Stimulated activated naive CD8-positive, alpha-beta T cell treated with anti-CD3 and anti-CD28 coated beads, Interleukin-15, amount 100 ng/mL, for 72 hours (primary cell): ENCODE measurements around the gene CORO2B.
"Not testable (repeated sequence)": the region's sequence is repeated elsewhere in the genome, so short reads cannot be mapped to it uniquely, and the experiment has no call there.

Source experiments
- ATAC-seq: fragments of 150-1000 bp; cut with Tn5 transposase; 2 replicates; pipeline ENCODE4 v1.10.0; 2021; ENCODE audit warnings: mild to moderate bottlenecking, moderate library complexity
- DNase-seq, 2 donors: peaks; one replicate each; pipeline ENCODE4 v3.0.0; 2021 to 2022
- H3K27ac Mint-ChIP-seq, 2 donors: one replicate each; pipeline ENCODE4 v1.8.0; 2022; ENCODE audit warnings: mild to moderate bottlenecking in 2 of 2, mixed read lengths in 2 of 2, moderate library complexity in 2 of 2
- H3K27me3 Mint-ChIP-seq: one replicate; pipeline ENCODE4 v1.8.0; 2022; ENCODE audit warnings: mixed read lengths
- H3K4me1 Mint-ChIP-seq: one replicate; pipeline ENCODE4 v1.8.0; 2022; ENCODE audit warnings: mild to moderate bottlenecking, mixed read lengths
- H3K4me3 Mint-ChIP-seq, 2 donors: one replicate each; pipeline ENCODE4 v1.8.0; 2022; ENCODE audit warnings: mild to moderate bottlenecking in 2 of 2, mixed read lengths in 2 of 2, moderate library complexity in 1 of 2
- H3K9me3 Mint-ChIP-seq, 2 donors: one replicate each; pipeline ENCODE4 v1.8.0; 2022; ENCODE audit warnings: mixed read lengths in 2 of 2

CORO2B gene

DNA sequence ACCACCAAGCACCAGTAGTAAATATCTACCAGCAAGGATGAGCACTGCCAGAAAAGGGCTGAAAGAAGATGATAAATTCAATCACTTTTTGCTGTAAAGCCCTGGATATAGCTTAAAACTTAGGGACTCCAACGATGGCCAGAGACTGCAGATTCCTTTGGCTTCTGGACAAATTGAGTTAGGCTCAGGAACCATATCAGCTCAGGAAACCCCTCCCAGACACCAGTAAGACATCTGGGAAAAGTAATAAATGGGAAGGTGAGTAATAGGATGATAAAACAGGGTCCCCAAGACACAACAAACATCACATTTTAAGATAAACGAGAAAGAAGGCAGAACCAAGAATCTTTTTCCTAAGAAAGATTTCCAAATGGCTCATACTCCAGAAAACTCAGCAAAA is 176.9 kb downstream of the CORO2B start:
- ATAC-seq, result no peak
- H3K27ac Mint-ChIP-seq, result no peak overlapping the region
- peaks cover 6% of the 10 kb centered on the region for H3K4me1 Mint-ChIP-seq
- no peaks in the 10 kb centered on the region for H3K9me3 Mint-ChIP-seq
- no peak for DNase-seq
- H3K27me3 Mint-ChIP-seq, result peaks cover 26% of the 10 kb centered on the region
- no peak overlapping the region for H3K4me3 Mint-ChIP-seq

DNA sequence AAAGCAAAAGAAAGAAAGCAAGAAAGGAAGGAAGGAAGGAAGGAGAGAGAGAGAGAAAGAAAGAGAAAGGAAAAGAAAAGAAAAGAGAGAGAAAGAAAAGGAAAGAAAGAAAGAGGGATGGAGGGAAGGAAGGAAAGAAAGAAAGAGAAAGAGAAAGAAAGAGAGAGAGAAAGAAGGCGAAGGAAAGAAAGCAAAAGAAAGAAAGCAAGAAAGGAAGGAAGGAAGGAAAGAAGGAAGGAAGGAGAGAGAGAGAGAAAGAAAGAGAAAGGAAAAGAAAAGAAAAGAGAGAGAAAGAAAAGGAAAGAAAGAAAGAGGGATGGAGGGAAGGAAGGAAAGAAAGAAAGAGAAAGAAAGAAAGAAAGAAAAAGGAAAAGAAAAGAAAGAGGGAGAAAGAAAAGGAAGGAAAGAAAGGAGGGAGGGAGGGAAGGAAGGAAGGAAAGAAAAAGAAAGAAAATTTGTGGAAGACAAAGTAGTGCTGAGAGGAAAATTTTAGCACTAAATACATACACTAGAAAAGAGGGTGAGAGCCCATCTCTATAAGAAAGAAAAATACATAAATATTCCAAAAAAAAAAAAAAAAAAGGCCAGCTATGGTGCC is 181.3 kb downstream of the CORO2B start:
- H3K27ac Mint-ChIP-seq, H3K4me1 Mint-ChIP-seq, H3K4me3 Mint-ChIP-seq, H3K9me3 Mint-ChIP-seq, ATAC-seq, DNase-seq: not testable (repeated sequence)
- peaks cover 46% of the 10 kb centered on the region for H3K27me3 Mint-ChIP-seq

DNA sequence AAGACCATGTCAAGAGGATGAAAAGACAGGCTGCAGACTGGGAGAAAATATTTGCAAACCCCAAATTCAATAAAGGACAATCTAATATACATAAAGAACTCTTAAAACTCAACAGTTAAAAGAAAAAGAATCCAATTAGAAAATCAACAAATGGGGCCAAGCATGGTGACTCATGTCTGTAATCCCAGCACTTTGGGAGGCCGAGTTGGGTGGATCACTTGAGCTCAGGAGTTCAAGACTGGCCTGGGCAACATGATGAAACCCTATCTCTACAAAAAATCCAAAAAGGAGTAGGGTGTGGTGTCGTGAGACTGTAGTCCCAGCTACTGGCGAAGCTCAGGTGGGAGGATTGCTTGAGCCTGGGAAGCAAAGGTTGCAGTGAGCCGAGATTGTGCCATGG is 184.3 kb downstream of the CORO2B start:
- Mint-ChIP-seq H3K4me1 (no peaks in the 10 kb centered on the region), H3K4me3 (no peak overlapping the region), H3K9me3 (no peaks in the 10 kb centered on the region), H3K27ac (no peak overlapping the region), H3K27me3 (peaks cover 33% of the 10 kb centered on the region)
- DNase-seq, result no peak
- ATAC-seq, result no peak

GRCh38 chr15:68764090-68764489 is 185.3 kb downstream of the CORO2B start:
- no peaks in the 10 kb centered on the region for H3K9me3 Mint-ChIP-seq
- H3K4me1 Mint-ChIP-seq, result no peaks in the 10 kb centered on the region
- H3K27ac Mint-ChIP-seq, result no peak overlapping the region
- ATAC-seq, result no peak
- H3K27me3 Mint-ChIP-seq, result peaks cover 33% of the 10 kb centered on the region
- no peak for DNase-seq
- no peak overlapping the region for H3K4me3 Mint-ChIP-seq

- Mint-ChIP-seq H3K27me3 (peaks cover 20% of the 10 kb centered on the region), H3K9me3 (no peaks in the 10 kb centered on the region), H3K27ac (no peak overlapping the region), H3K4me3 (no peak overlapping the region), H3K4me1 (no peaks in the 10 kb centered on the region)
- no peak for DNase-seq
- no peak for ATAC-seq
These were observed 187.0 kb downstream of the CORO2B start for GRCh38 chr15:68765602-68766368.

GRCh38 chr15:68767833-68768232 is 189.0 kb downstream of the CORO2B start:
- DNase-seq (no peak), ATAC-seq (no peak)
- no peak overlapping the region for H3K27ac Mint-ChIP-seq
- H3K9me3 Mint-ChIP-seq, result no peaks in the 10 kb centered on the region
- no peak overlapping the region for H3K4me3 Mint-ChIP-seq
- peaks cover 10% of the 10 kb centered on the region for H3K27me3 Mint-ChIP-seq
- H3K4me1 Mint-ChIP-seq, result no peaks in the 10 kb centered on the region

- ATAC-seq (no peak), DNase-seq (no peak)
- Mint-ChIP-seq H3K4me1 (no peaks in the 10 kb centered on the region), H3K9me3 (no peaks in the 10 kb centered on the region), H3K4me3 (no peak overlapping the region), H3K27ac (no peak overlapping the region), H3K27me3 (peaks cover 10% of the 10 kb centered on the region)
These were observed 189.5 kb downstream of the CORO2B start for GRCh38 chr15:68768321-68768720.

DNA sequence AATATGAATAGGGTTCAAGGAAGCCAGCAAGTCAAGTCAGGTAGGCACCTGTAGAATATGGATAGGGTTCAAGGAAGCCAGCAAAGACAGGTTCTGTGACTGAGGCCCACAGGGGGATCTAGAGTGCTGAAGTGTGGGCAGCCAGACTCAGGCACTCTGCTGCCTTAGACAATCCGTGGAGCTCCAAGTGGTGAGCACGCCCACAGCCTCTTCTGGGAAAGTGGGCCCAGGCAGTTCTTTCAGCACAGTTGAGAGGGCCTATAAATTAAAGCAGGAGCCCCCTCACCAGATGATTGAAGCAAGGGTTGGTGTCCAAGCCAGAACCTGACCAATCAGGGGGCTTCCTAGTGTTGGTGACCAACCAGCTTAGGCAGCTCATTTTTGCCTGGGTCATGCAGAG is 190.9 kb downstream of the CORO2B start:
- Mint-ChIP-seq H3K27ac (no peak overlapping the region), H3K4me3 (no peak overlapping the region), H3K4me1 (no peaks in the 10 kb centered on the region), H3K27me3 (peaks cover 4% of the 10 kb centered on the region), H3K9me3 (peaks cover 5 to 8% of the 10 kb centered on the region in 2 donors)
- ATAC-seq, result no peak
- DNase-seq, result no peak

DNA sequence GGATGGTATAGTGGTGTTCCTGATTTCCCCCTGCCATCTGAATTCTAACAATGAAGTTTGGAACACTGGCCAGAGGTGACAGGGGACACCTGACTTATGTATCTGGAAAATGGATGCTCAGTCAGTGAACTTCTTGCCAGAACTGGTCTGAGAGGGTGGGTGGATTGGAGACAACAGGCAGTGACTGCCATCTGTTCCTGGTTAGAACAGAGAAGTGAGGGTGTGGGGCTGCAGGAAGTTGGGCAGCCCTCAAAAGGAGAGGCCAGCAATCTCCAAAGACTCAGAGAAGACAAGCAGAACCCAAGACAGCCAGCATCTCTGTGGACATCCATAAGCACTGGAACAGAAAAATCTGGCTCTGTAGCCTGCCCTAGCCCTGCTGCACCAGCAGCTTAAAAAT is 191.4 kb downstream of the CORO2B start:
- DNase-seq (no peak), ATAC-seq (no peak)
- Mint-ChIP-seq H3K27ac (no peak overlapping the region), H3K4me3 (no peak overlapping the region), H3K4me1 (no peaks in the 10 kb centered on the region), H3K27me3 (no peaks in the 10 kb centered on the region), H3K9me3 (peaks cover 5 to 8% of the 10 kb centered on the region in 2 donors)

GRCh38 chr15:68773036-68773435 is 194.2 kb downstream of the CORO2B start:
- DNase-seq (no peak), ATAC-seq (no peak)
- Mint-ChIP-seq H3K27me3 (no peaks in the 10 kb centered on the region), H3K9me3 (peaks cover 5 to 8% of the 10 kb centered on the region in 2 donors), H3K27ac (no peak overlapping the region), H3K4me3 (no peak overlapping the region), H3K4me1 (no peaks in the 10 kb centered on the region)

- Mint-ChIP-seq H3K27ac (peak overlapping the region in 1 of 2 donors; percentile 82), H3K4me1 (no peaks in the 10 kb centered on the region), H3K27me3 (no peaks in the 10 kb centered on the region), H3K9me3 (peaks cover 5 to 8% of the 10 kb centered on the region in 2 donors), H3K4me3 (no peak overlapping the region)
- ATAC-seq (no peak), DNase-seq (no peak)
These were observed 195.3 kb downstream of the CORO2B start for GRCh38 chr15:68774120-68774519.

GRCh38 chr15:68774521-68775235 is 195.9 kb downstream of the CORO2B start:
- H3K27ac Mint-ChIP-seq, result peak overlapping the region in 1 of 2 donors; percentile 82
- H3K4me3 Mint-ChIP-seq, result no peak overlapping the region
- no peaks in the 10 kb centered on the region for H3K4me1 Mint-ChIP-seq
- DNase-seq (no peak), ATAC-seq (no peak)
- no peaks in the 10 kb centered on the region for H3K27me3 Mint-ChIP-seq
- peaks cover 5 to 8% of the 10 kb centered on the region in 2 donors for H3K9me3 Mint-ChIP-seq

GRCh38 chr15:68775236-68775577 is 196.4 kb downstream of the CORO2B start:
- H3K27ac Mint-ChIP-seq, result no peak overlapping the region
- ATAC-seq (no peak), DNase-seq (no peak)
- no peaks in the 10 kb centered on the region for H3K27me3 Mint-ChIP-seq
- no peaks in the 10 kb centered on the region for H3K4me1 Mint-ChIP-seq
- peaks cover 5 to 8% of the 10 kb centered on the region in 2 donors for H3K9me3 Mint-ChIP-seq
- H3K4me3 Mint-ChIP-seq, result no peak overlapping the region

GRCh38 chr15:68775671-68776476 is 197.1 kb downstream of the CORO2B start:
- DNase-seq, result no peak

DNA sequence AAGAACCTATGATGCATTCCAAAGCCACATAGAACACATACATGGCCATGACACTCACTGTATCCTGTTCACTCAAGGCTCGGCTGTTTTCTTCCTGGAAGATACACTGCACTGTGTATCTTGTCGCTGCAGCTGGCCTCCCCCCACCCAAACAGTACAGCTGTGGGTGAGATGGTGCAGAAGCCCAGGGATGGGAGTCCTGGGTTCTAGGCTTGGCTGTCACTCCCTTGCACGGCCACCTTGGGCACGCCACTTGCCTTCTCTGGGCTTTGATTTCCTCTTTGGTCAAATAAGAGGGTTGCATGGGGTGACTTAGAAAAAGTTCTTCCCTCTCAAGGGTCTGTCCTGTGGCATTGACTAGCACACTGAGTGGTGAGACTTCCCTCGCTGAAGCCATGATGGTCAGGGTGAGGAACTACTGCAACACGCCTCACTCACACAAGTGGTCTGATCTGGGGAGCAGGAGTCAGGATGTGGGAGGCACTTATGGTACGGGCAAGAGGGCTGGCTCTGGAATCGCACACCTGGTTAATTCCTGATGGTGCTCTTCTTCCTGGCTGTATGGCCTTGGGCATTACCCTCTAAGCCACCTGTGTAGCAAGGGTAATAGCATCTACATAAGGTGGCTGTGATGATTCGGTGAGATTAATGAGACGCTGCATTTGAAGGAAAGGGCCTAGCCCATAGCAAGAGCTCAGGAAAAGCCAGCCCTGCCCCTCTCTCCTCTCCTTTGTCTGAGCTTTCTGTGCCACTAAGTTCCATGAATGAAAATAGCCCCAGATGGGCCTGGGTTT is 197.9 kb downstream of the CORO2B start:
- H3K4me3 Mint-ChIP-seq, result no peak overlapping the region
- H3K4me1 Mint-ChIP-seq, result peaks cover 2% of the 10 kb centered on the region
- peak overlapping the region in 1 of 2 donors; percentile 85 for H3K27ac Mint-ChIP-seq
- H3K27me3 Mint-ChIP-seq, result no peaks in the 10 kb centered on the region
- ATAC-seq (peak; percentile 28), DNase-seq (no peak)
- peaks cover 5 to 8% of the 10 kb centered on the region in 2 donors for H3K9me3 Mint-ChIP-seq

More at GRCh38 chr15:68775671-68776476, 197.1 kb downstream of the CORO2B start:
- no peak overlapping the region for H3K27ac Mint-ChIP-seq
- peaks cover 5 to 8% of the 10 kb centered on the region in 2 donors for H3K9me3 Mint-ChIP-seq
- ATAC-seq, result peak; percentile 12
- no peaks in the 10 kb centered on the region for H3K27me3 Mint-ChIP-seq
- H3K4me3 Mint-ChIP-seq, result no peak overlapping the region
- no peaks in the 10 kb centered on the region for H3K4me1 Mint-ChIP-seq
